T-helper 2 cell (primary cell): ENCODE measurements around the gene F2.
A peak's percentile ranks its signal among the peaks of the same experiment; 100 is the strongest.
"Not testable (repeated sequence)": the region's sequence is repeated elsewhere in the genome, so short reads cannot be mapped to it uniquely, and the experiment has no call there.

Source experiments
- DNase-seq, 5 experiments: peaks; one replicate each; pipeline versions ENCODE4 v3.0.0 to v3.0.0-alpha.2; 2012 to 2022

The F2 gene

DNA sequence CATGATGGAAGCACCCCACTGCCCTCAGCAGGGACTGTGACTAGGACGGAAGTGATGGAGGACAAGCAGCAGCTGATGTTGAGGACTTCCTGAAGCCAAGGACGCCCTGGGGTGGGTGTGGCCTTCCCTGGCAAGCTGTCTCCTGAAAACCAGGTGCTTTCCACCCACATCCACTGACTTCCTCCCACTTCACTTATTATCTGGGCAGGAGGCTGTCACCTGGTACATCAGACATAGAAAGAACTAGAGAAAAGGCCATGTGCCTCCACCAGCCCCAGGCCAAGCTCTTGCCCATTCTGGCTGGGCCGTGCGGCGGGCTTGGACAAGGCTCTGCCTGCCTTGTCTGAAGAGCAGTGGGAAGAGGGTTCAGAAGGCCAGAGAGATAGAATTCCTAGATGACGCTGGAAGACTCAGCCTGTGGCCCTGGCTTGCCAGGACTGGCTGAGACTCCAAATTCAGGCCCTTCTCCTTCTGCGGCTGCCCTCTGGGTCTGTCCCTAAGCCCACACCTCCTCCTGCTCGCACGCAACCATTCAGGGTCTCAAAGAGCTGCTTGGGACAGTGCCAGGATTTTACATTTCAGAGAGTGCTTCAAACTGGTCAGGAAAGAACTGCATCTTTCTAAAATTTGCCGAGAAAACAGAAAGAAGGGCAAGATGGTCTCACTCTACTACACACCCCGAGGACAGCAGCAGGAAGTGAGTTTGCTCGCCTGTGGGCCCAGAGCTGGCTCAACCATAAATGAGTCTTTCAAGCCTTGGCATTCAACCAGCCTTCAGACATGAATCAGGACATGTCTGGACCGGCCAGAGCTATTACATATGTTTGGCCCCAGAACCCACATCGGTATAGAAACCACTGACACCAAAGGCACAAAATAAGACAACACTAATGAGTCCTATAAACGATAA lies 31.9 kb upstream of the F2 start:
- no peak for DNase-seq

GRCh38 chr11:46690702-46691101 lies 28.3 kb upstream of the F2 start:
- DNase-seq, result no peak

DNA sequence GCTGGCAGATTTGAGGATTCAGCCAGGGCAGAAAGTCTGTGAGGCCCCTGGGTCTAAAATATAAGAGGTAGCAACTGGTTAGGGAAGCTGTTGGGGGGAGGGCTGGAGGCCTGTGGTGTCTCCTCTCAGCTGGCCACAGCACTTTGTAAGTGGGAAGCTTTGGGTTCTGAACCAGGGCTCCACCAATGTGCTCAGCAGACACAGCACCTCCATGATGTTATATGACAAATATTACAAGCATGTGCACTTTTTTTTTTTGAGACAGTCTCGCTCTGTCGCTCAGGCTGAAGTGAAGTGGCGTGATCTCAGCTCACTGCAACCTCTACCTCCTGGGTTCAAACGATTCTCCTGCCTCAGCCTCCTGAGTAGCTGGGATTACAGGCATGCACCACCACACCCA lies 26.6 kb upstream of the F2 start:
- no peak for DNase-seq

- no peak for DNase-seq
These were observed 25.4 kb upstream of the F2 start for GRCh38 chr11:46693597-46694012.

DNA sequence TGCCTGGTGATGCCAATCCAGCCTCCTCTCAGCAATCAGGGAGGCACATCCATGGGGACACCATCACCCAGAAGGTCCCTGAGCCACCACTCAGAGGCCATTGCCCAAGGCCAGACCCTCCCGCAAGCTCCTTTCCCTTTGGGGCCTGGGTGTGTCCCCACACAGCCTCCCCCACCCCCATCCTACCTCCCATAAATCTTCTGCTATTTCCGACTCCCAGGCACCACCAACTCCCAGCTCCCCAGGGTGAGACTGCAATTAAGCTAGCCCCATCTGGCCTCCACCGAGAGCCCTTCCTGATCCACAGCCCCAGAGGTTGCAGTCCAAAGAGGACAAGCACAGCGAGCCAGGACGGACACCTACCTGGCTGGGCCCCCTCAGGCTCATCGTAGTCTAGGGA lies 24.9 kb upstream of the F2 start:
- DNase-seq, result no peak

DNA sequence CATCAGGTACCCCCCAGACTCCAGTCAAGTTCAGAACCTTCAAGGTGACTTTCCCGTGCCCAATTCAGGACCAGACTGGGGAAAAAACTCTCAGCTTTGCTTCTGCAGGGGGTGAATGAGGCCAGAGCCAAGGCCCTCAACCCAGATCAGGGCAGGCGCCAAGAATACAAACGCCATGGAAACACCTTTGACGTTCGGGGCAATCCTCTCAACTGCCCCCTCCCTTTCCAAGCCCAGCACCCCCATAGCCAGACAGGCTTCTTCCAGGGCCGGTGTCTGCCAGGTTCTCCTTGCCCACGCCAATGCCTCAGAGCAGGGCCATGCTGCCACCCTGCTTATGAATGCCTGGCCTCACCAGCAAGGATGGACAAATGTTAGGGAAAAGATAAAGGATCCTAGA lies 24.4 kb upstream of the F2 start:
- no peak for DNase-seq

DNA sequence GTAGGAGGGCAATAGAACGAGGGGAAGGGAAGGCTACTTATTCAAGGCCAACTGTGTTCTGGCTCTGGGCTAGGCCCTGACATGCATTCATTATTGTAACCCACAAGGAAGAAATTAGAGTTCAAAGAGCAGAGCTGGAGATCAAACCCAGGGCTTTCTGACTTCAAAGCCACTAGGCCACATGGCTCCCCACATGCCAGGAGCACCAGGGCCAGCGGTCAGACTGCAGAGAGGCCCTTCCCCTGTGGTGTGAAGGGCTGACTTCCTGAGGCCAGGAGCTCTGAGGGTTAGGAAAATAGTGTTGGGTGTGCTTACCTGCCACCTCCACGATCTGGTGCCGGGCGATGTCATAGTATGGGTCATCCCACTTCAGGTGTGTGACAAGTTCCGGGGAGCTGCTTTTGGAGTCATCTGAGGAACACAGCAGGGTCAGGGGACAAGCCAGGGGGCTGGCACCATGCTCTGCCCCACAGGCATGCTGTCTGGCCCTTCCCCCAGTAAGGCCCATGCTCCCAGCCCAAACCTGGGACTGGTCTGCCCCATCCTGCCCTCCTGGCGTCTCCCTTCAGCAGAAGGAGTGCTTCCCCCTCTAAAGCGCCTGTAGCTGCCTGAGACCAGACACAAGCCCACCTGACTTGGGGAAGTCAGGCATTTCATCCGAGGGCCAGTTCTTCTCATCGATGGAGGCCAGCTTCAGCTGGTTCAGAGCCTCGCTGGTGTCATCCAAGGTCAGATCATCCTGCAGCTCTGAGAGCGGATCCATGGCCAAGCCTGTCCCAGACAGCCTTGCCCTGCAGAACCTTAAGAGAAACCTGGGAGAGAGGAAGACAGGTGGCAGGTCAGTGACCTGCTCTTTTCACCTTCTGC lies 23.4 kb upstream of the F2 start:
- DNase-seq, result no peak

GRCh38 chr11:46696212-46696558 lies 22.8 kb upstream of the F2 start:
- no peak for DNase-seq

DNA sequence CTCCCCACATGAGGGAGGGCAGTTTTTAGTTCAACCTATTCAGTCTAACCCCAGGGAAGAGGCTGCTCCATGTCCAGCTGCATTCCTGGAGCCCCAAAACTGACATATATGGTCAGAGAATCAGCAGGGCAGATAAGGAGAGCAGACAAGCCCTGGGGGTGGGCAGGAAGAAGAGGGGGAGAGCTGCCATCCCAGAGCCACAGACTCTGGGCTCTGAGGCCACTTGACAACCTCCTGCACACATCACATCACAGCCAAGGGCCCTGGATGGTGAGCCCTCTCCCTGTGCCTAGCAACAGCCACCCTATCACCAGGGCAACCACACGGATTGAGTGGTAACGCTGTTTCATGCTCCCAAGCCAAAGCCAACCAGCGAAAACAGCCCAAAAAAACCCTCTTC lies 21.7 kb upstream of the F2 start:
- DNase-seq, result no peak

DNA sequence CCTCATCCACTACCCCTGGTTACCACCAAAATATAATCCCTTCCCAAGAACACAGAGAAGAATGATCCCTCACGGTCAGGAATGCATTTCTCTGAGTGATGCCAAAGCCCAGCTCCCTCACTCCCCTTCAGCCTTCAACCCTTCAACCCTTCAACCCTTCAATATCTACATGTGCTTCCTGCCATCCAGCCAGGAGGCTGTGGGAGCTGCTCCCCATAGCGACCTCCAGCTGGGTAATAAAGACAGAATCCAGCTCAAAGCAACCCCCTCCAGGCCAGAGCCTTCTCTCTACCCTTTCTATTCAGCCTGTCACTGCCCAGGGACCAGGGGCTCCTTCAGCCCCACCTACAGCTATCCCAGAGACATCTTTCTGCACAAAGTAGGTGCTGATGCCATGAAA lies 21.3 kb upstream of the F2 start:
- no peak for DNase-seq

DNA sequence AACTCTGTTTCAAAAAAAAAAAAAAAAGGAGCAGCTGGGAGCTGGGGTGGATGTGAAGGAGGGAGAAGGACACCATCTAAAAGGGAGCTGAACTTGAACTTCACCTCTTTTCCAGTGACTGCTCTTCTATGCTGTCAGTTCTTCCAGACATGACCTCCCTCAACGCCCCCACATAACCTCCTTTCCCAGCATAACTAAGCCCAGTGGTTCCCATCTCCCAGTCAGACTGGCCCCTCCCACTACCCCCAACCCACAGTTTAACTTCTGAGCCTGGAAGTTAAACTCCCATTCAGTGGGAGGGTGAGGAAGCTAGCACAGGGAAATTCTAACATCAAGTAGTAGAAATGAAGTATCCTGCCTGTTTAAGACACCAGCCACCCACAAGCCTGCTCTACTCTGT lies 20.4 kb upstream of the F2 start:
- no peak for DNase-seq

GRCh38 chr11:46700241-46701077 lies 18.6 kb upstream of the F2 start, which contains the start of the genes ARHGAP1 and ZNF408:
ARHGAP1 (minus strand) TSS chr11:46700619; CDS start chr11:46696107, 4,512 bp downstream.
ZNF408 (plus strand) TSS chr11:46701031; CDS start chr11:46701048, 17 bp downstream.
- peak; percentile 97 to 99 (median 99) for DNase-seq

DNA sequence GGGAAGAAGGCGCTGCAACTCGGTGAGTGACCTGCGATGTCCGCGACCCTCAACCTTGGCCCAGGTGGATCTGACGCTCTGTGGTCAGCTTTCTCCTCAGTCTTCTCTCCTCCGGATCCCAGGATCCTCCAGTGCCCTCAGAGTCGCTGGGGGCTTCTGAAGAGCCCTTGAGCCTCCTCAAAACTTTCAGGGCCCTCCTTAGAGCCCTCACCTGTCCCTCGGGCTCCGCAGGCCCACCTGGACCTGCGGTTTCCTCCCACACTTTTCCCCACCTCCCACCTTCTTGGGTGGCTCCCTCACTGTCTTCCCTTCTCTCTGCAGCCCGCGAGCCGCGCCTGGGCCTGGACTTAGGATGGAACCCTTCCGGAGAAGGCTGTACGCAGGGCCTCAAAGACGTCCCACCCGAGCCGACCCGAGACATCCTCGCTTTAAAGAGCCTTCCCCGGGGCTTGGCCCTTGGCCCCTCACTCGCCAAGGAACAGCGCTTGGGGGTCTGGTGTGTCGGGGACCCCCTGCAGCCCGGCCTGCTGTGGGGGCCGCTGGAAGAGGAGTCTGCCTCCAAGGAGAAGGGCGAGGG lies 17.8 kb upstream of the F2 start:
- no peak for DNase-seq

DNA sequence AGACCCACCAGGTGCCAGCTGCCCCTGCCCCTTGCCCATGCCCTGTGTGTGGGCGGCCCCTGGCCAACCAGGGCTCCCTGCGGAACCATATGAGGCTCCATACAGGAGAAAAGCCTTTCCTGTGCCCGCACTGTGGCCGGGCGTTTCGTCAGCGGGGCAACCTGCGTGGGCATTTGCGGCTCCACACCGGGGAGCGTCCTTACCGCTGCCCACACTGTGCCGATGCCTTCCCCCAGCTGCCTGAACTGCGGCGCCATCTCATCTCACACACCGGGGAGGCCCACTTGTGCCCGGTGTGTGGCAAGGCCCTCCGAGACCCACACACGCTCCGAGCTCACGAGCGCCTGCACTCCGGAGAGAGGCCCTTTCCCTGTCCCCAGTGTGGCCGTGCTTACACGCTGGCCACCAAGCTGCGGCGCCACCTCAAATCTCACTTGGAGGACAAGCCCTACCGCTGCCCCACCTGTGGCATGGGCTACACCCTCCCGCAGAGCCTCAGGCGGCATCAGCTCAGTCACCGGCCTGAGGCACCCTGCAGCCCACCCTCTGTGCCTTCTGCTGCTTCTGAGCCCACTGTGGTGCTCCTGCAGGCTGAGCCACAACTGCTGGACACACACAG lies 13.8 kb upstream of the F2 start:
- no peak for DNase-seq

DNA sequence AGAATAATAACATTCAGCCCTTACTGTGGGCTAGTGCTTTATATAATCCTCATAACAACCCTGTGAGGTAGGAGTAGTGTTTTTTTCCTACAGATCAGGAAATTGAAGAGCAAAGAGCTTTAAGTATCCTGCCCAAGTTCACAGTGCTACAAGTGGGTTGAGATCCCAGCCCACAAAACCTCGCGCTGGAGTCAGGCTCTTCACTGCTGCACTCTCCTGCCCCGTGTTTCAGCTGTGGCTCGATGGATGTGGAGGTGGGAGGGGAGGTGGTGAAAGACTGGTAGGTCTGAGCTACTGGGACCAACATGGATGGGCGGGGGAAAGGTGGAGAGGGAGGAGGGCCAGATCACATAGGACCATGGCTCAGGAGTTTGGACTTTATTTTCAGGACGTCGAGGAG lies 12.1 kb upstream of the F2 start:
- no peak for DNase-seq

- DNase-seq, result not testable (repeated sequence)
These were observed 9.7 kb upstream of the F2 start for GRCh38 chr11:46709351-46709750.

DNA sequence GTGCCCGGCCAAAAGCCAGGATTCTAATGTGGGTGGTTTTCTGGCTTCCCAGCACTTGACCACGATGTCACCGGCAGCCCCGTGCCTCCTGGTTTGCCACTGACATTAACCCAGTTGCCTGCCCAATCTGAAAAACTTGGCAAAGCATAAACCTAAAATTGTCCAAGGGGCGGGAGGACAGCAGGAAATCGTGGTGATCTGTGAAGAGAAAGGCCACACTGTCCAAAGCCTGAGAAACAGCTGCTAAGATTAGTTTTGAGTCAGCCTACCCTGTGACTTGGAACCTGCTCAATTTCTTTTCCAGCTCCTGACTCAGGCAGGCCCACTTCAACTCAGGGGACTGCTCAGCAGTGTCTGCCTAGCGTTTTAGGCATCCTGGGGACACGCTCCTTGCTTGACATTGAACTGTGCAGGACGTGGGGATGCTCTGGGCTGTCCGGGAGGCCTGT lies 8.2 kb upstream of the F2 start:
- no peak for DNase-seq

DNA sequence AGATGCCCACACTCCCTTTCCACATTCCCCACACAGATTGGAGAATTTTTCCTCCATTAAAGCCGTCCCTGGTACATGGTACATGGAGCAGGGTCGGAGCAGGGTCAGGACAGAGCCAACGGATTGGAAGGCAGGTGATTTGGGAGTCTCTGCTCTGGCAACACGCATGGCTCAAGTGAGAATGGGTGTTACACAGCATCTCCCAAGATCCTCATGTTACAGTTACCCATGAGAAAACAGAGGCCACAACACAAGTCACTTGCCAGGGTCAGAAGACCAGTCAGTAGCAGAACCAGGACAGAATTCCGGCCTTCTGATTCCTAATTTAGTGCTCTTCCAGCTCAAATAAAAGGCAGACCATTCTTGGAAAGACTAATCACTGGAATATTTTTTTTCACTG lies 7.7 kb upstream of the F2 start:
- DNase-seq, result no peak

DNA sequence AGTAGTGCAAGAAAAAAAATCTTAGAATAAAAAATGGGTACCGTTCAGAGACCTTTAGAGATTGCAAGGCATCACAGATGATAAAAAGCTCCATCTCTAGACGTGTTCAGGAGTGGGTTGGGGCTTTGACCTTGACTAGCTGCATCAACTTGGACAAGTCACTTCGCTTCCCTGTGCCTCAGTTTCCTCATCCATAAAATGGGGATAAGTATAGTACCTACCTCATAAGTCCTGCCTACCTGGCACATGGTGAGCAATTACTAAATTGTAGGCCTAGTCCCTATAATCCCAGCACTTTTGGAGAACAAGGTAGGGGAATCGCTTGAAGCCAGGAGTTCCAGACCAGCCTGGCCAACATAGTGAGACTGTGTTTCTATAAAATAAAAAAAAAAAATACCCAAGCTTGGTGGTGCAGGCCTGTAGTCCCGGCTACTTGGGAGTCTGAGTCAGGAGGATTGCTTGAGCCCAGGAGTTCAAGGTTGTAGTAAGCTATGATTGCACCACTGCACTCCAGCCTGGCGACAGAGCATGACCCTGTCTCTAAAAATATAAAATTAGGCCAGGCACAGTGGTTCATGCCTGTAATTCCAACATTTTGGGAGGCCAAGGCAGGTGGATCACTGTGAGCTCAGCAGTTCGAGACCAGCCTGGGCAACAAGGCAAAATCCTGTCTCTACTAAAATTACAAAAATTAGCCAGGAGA lies 6.0 kb upstream of the F2 start:
- DNase-seq, result no peak

DNA sequence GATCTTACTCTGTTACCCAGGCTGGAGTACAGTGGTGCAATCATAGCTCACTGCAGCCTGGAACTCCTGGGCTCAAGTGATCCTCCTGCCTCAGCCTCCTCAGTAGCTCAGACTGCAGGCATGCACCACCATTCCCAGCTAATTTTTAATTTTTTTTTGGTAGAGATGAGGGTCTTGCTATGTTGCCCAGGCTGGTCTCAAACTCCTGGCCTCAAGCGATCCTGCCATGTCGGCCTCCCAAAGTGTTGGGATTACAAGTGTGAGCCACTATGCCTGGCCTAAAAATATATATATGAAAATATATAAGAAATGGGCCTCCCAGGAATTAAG lies 1.2 kb upstream of the F2 start:
- DNase-seq, result not testable (repeated sequence)
